ENCODE data around the gene SLC43A1. TPM values are rescaled to one million over a fixed set of nuclear protein-coding genes. Genes with fewer than 3 reads are reported as not detected.
A peak's percentile ranks its signal among the peaks of the same experiment; 100 is the strongest.

Gene SLC43A1
- total RNA-seq, 1 donor from 2014 or later = 4.3 TPM

GRCh38 chr11:57498540-57498939 lies 17.0 kb downstream of the SLC43A1 start:
- no peaks in the 10 kb centered on the region for H3K9me3 ChIP-seq (replicated peaks)
- intact Hi-C loops (cut with micrococcal nuclease) = no loop called here
- peak overlapping the region; percentile 92 for H3K27ac ChIP-seq (replicated peaks)
- DNase-seq = no peak
- no peak overlapping the region for H3K4me3 ChIP-seq
- H3K27me3 ChIP-seq (ENCODE audit: low read depth) = no peaks in the 10 kb centered on the region
- H3K4me1 ChIP-seq = peaks cover 52% of the 10 kb centered on the region
- TF ChIP-seq CTCF (IDR thresholded peaks at IDR 0.05; ENCODE audit: borderline replicate concordance) = no peak
- H3K36me3 ChIP-seq = peaks cover 9% of the 10 kb centered on the region

GRCh38 chr11:57497303-57498247 lies 17.9 kb downstream of the SLC43A1 start:
- no peak overlapping the region for H3K4me3 ChIP-seq
- DNase-seq = no peak
- intact Hi-C loops (cut with micrococcal nuclease) = no loop called here
- no peak overlapping the region for H3K27ac ChIP-seq (replicated peaks)
- peaks cover 53% of the 10 kb centered on the region for H3K4me1 ChIP-seq
- peaks cover 9% of the 10 kb centered on the region for H3K36me3 ChIP-seq
- no peaks in the 10 kb centered on the region for H3K9me3 ChIP-seq (replicated peaks)
- TF ChIP-seq CTCF (IDR thresholded peaks at IDR 0.05; ENCODE audit: borderline replicate concordance) = no peak
- H3K27me3 ChIP-seq (ENCODE audit: low read depth) = no peaks in the 10 kb centered on the region

DNA sequence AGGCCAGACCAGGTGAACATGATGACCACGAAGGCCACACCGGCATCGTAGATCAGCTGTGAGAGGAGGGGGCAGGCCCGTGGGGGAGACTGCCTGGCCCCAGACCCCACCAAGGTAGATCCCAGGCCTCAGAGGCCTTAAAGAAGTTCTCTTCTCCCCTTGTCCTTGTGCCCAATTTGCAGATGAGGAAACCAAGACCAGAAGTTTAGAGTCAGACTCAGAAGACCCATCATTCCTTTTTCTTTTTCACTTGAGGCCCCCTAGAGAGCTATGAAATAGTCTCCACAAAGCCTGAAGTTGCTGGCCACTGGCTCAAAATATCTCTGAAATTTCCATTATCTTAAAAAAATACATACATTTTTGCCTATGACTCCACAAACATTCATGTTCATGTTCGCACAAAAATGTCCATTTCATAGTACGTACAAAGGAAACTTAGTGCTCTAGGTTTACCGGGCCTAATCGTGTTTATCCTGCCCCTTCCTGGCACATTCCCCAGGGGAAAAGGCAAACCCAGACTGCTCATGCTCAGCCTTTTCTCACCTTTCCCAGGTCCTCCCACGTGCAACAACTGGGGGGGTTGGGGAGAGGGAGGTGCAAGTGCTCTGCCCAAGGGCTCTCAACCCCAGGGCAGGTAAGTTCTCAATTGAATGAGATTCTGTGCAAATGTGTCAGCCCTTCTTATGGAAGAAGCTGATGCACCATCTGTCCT lies 19.2 kb downstream of the SLC43A1 start:
- peaks cover 14% of the 10 kb centered on the region for H3K36me3 ChIP-seq
- no peaks in the 10 kb centered on the region for H3K9me3 ChIP-seq (replicated peaks)
- DNase-seq = no peak
- no peak overlapping the region for H3K4me3 ChIP-seq
- peaks cover 40% of the 10 kb centered on the region for H3K4me1 ChIP-seq
- intact Hi-C loops (cut with micrococcal nuclease) = no loop called here
- no peaks in the 10 kb centered on the region for H3K27me3 ChIP-seq (ENCODE audit: low read depth)
- H3K27ac ChIP-seq (replicated peaks) = no peak overlapping the region
- TF ChIP-seq CTCF (IDR thresholded peaks at IDR 0.05; ENCODE audit: borderline replicate concordance) = no peak

- peak; percentile 44 for DNase-seq
- intact Hi-C loops (cut with micrococcal nuclease) = loop anchor here (2.0 kb wide), 1 partner anchor 31 kb away; no protein-coding TSS in a partner anchor
- no peaks in the 10 kb centered on the region for H3K9me3 ChIP-seq (replicated peaks)
- H3K27ac ChIP-seq (replicated peaks) = no peak overlapping the region
- peaks cover 18% of the 10 kb centered on the region for H3K4me1 ChIP-seq
- no peak overlapping the region for H3K4me3 ChIP-seq
- H3K27me3 ChIP-seq (ENCODE audit: low read depth) = no peaks in the 10 kb centered on the region
- peaks cover 34% of the 10 kb centered on the region for H3K36me3 ChIP-seq
- TF ChIP-seq CTCF (IDR thresholded peaks at IDR 0.05; ENCODE audit: borderline replicate concordance) = peak; percentile 92
Measured at GRCh38 chr11:57493507-57494503, 21.7 kb downstream of the SLC43A1 start.
